GM12865 (cell line): ENCODE data around the gene ZNF771.

Experiments used
- DNase-seq: peaks from one replicate; pipeline ENCODE4 v3.0.0; 2010; ENCODE audit warnings: low read depth
- H3K4me3 ChIP-seq: 2 replicates; pipeline ENCODE4 v1.5.1; 2011; ENCODE audit warnings: mild to moderate bottlenecking, low read depth, low read length, control low read depth
- CTCF ChIP-seq: IDR thresholded peaks from 2 replicates; pipeline ENCODE4 v1.5.1; 2011; ENCODE audit warnings: low read length, control low read depth, low read depth, inconsistent platforms; ENCODE audit not compliant: insufficient read depth; ENCODE audit errors: missing control alignments

Gene ZNF771

GRCh38 chr16:30375864-30376263 is 31.5 kb upstream of the ZNF771 start:
- DNase-seq, result no peak
- H3K4me3 ChIP-seq, result no peak overlapping the region
- no peak for TF ChIP-seq CTCF

- no peak overlapping the region for H3K4me3 ChIP-seq
- no peak for TF ChIP-seq CTCF
- DNase-seq, result no peak
Observed at GRCh38 chr16:30376461-30376902, 30.9 kb upstream of the ZNF771 start.

GRCh38 chr16:30377050-30377811 is 30.2 kb upstream of the ZNF771 start:
- DNase-seq, result no peak
- TF ChIP-seq CTCF, result no peak
- peak overlapping the region; percentile 85 for H3K4me3 ChIP-seq

GRCh38 chr16:30377812-30378235 is 29.6 kb upstream of the ZNF771 start:
- peak overlapping the region; percentile 85 for H3K4me3 ChIP-seq
- peak; percentile 95 for DNase-seq
- TF ChIP-seq CTCF, result no peak

- H3K4me3 ChIP-seq, result peak overlapping the region; percentile 85
- peak; percentile 99 for DNase-seq
- TF ChIP-seq CTCF, result no peak
Observed at GRCh38 chr16:30378236-30379157, 28.9 kb upstream of the ZNF771 start.

- no peak for DNase-seq
- peak overlapping the region; percentile 77 for H3K4me3 ChIP-seq
- TF ChIP-seq CTCF, result no peak
Observed at GRCh38 chr16:30379158-30379783, 28.1 kb upstream of the ZNF771 start.
